ENCODE data around the gene MRPL45.

GRCh38 chr17:38353086-38353604 is 56.2 kb downstream of the MRPL45 start:
- no peak for TF ChIP-seq CTCF (IDR thresholded peaks at IDR 0.05)
- TF ChIP-seq POLR2A (IDR thresholded peaks at IDR 0.05): no peak

All from uterus (tissue), 2 donors.